ENCODE results near the gene MOB3A.

The MOB3A gene

DNA sequence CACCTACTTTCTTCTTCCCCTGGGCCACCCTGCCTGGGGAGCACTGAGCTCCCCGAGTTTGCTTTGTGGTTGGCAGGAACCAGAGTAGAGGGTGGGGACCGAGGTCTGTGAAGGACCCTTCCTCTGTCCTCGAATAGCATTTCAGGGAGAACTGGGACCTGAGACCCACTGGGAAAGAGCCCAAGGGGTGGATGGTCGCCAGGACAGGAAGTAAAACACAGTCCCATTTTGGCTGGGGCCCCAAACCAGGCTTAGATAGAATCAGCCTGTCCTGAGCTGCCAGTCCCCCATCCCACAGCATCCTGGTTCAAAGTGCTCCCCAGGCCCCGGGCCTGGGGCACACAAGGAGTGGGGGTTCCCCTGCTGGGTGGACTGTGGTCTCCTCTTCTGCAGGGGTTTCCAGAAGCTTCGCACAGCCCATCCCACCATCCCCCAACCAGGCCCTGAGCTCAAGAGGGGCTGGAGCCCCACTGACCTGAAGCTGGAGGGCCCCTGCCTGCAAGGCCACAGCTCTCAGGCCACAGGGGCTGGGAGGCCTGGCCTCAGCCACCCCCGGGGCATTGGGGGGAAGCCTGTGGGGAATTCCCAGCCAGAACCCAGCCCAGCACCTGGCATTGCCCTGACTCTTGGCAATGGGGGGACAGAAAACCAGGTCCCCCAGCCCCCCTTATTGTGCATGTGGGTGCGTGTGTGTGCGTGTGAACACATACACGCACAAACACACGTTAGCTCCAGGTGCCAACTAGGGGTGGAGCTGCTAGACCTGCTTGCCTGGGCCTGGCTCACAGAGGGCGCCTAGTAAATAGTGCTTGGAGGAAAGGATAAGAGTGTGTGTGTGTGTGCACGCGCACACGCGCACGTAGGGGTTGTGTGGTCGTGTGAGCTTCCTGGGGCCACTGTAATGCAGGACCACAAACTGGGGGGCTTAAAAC, 44.1 kb downstream of the MOB3A start:
- Histone ChIP-seq H3K14ac (ENCODE audit: low read length) (peak overlapping the region; percentile 27), H3K79me1 (ENCODE audit: low read depth, low read length) (peaks cover 27% of the 10 kb centered on the region), H2BK120ac (ENCODE audit: low read depth, low read length) (peak overlapping the region; percentile 96), H2AK5ac (ENCODE audit: low read depth, low read length) (peak overlapping the region; percentile 99), H4K8ac (ENCODE audit: low read depth, low read length) (peak overlapping the region; percentile 86), H3K18ac (ENCODE audit: low read length) (peak overlapping the region; percentile 99), H3K9me3 (replicated peaks in 1 of 2; ENCODE audit: control insufficient read depth in 2 of 2, insufficient read depth in 1 of 2, low read depth in 1 of 2, low read length in 2 of 2) (no peaks in the 10 kb centered on the region), H3K27me3 (ENCODE audit: control insufficient read depth in 3 of 3, insufficient read depth in 3 of 3, low read depth in 1 of 3, low read length in 3 of 3) (no peaks in the 10 kb centered on the region), H3K4me2 (ENCODE audit: insufficient read depth, low read length, poor library complexity, severe bottlenecking) (peak overlapping the region; percentile 80), H3K4me1 (ENCODE audit: control insufficient read depth in 2 of 2, insufficient read depth in 1 of 2, low read depth in 1 of 2, low read length in 2 of 2) (peaks cover 26 to 35% of the 10 kb centered on the region in 2 donors), H3K23ac (ENCODE audit: low read depth, low read length, poor library complexity) (peak overlapping the region; percentile 100), H3K27ac (replicated peaks; ENCODE audit: low read length) (no peak overlapping the region), H2BK12ac (ENCODE audit: low read length) (peak overlapping the region; percentile 97), H3K4me3 (ENCODE audit: low read length in 2 of 2) (peak overlapping the region in 1 of 2 donors; percentile 97), H3K4ac (ENCODE audit: low read length) (peak overlapping the region; percentile 85), H2BK5ac (ENCODE audit: low read length) (peak overlapping the region; percentile 96), H2BK15ac (ENCODE audit: low read length) (peak overlapping the region; percentile 89), H2AFZ (ENCODE audit: low read length) (peak overlapping the region; percentile 76), H3K36me3 (replicated peaks in 1 of 2; ENCODE audit: control insufficient read depth in 2 of 2, insufficient read depth in 2 of 2, low read length in 2 of 2) (peaks cover 9 to 16% of the 10 kb centered on the region in 2 donors), H4K91ac (ENCODE audit: low read depth, low read length, poor library complexity) (peak overlapping the region; percentile 92), H3K9ac (ENCODE audit: low read depth, low read length, poor library complexity) (peak overlapping the region; percentile 90)
- WGBS, 2 donors (ENCODE audit: extremely low coverage in 2 of 2, insufficient read length in 2 of 2, insufficient replicate concordance in 1 of 2) = no CpG with 5 or more reads among the region's 18 CpGs
- no peak for DNase-seq (ENCODE audit: low spot score)

DNA sequence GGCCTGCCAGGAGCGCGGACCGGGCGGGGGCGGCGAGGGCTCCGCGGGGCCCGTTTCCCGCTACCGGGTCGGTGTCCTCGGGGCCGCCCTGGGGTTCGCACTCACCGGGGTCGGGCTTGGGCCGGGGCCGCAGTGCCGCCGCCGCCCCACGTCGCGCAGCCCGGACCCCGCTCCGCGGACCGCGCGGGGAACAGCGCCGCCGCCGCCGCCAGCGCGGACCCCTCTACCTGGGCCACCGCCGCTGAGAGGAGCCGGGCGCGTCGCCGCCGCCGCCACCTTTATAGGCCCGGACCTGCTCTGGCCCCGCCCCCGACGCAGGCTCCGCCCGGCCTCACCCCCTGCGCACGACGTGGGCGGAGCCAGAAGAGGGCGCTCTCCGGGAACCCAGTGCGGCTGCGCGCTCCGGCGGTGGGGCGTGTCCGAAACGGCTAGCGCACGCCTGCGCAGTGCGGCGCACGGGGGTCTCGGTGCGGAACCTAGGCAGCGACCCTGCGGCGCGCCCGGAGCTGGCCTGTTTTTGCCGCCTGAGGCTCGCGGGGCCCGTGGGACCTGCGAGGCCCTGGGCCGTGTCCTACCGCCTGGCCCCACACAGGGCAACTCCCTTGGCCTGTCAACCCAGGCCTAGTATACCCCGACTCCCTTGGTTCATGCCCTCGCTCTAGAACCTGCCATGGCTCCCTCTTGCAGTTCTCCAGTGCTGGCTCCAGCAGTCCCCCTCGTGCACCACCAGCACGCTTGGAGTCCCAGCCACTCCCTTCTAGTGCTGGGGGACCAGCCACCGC, 44.9 kb downstream of the MOB3A start, which contains the start of gene MKNK2:
MKNK2 (minus strand) TSS at position 254 of the 782 bp plus-strand sequence. CDS start 393 bp downstream, outside the sequence.
- WGBS, 2 donors (ENCODE audit: extremely low coverage in 2 of 2, insufficient read length in 2 of 2, insufficient replicate concordance in 1 of 2) = no CpG with 5 or more reads among the region's 93 CpGs
- Histone ChIP-seq H3K4me2 (ENCODE audit: insufficient read depth, low read length, poor library complexity, severe bottlenecking) (peak within 1 kb of the TSS; percentile 90), H3K27me3 (ENCODE audit: control insufficient read depth in 3 of 3, insufficient read depth in 3 of 3, low read depth in 1 of 3, low read length in 3 of 3) (no peaks in the 10 kb centered on the region), H3K14ac (ENCODE audit: low read length) (peak within 1 kb of the TSS; percentile 27), H2BK12ac (ENCODE audit: low read length) (peak within 1 kb of the TSS; percentile 97), H4K8ac (ENCODE audit: low read depth, low read length) (peak within 1 kb of the TSS; percentile 86), H2AFZ (ENCODE audit: low read length) (peak within 1 kb of the TSS; percentile 76), H3K79me1 (ENCODE audit: low read depth, low read length) (peaks cover 32% of the 10 kb centered on the region), H3K9ac (ENCODE audit: low read depth, low read length, poor library complexity) (peak within 1 kb of the TSS; percentile 93), H2BK15ac (ENCODE audit: low read length) (peak within 1 kb of the TSS; percentile 98), H3K18ac (ENCODE audit: low read length) (peak within 1 kb of the TSS; percentile 99), H3K27ac (replicated peaks; ENCODE audit: low read length) (peak within 1 kb of the TSS; percentile 30), H2BK5ac (ENCODE audit: low read length) (peak within 1 kb of the TSS; percentile 96), H3K4ac (ENCODE audit: low read length) (peak within 1 kb of the TSS; percentile 85), H2BK120ac (ENCODE audit: low read depth, low read length) (peak within 1 kb of the TSS; percentile 96), H3K4me3 (ENCODE audit: low read length in 2 of 2) (peak within 1 kb of the TSS; percentile 97 to 98), H3K4me1 (ENCODE audit: control insufficient read depth in 2 of 2, insufficient read depth in 1 of 2, low read depth in 1 of 2, low read length in 2 of 2) (peaks cover 23 to 29% of the 10 kb centered on the region in 2 donors), H3K36me3 (replicated peaks in 1 of 2; ENCODE audit: control insufficient read depth in 2 of 2, insufficient read depth in 2 of 2, low read length in 2 of 2) (peaks cover 15 to 24% of the 10 kb centered on the region in 2 donors), H4K91ac (ENCODE audit: low read depth, low read length, poor library complexity) (no peak within 1 kb of the TSS), H3K23ac (ENCODE audit: low read depth, low read length, poor library complexity) (peak within 1 kb of the TSS; percentile 100), H3K9me3 (replicated peaks in 1 of 2; ENCODE audit: control insufficient read depth in 2 of 2, insufficient read depth in 1 of 2, low read depth in 1 of 2, low read length in 2 of 2) (no peaks in the 10 kb centered on the region), H2AK5ac (ENCODE audit: low read depth, low read length) (peak within 1 kb of the TSS; percentile 99)
- peak; percentile 96 for DNase-seq (ENCODE audit: low spot score)

DNA sequence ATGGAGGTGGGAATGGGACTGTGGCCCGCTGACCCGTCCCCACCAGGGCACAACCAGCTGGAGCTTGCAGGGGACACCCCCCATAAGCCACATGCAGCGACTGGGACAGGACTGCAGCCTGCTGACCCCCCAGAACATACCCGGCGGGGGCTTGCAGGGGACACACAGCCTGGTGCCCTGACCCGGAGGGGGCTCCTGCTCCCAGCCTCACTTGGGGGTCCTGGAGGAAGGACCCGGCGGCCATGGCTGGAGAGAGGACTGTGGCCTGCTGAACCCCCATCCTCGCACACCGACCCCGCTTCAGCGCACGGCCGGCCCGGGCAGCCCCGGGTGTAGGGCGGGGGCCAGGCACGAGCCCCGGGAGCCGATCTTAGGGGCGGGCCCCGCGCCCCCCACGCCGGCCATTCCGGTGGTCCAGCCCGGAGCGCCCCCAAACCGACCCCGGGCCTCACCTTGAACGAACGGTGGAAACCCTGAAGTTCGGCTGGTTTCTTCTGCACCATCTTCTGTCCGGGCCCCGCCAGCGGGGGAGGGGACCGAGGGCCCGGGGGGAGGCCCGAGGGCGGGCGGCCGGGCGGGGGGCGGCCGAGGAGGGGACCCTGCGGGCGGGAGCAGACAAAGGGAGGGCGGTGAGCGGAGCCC, 45.7 kb downstream of the MOB3A start:
- no peak overlapping the region for H4K8ac ChIP-seq (ENCODE audit: low read depth, low read length)
- no peak overlapping the region for H2BK12ac ChIP-seq (ENCODE audit: low read length)
- peaks cover 38% of the 10 kb centered on the region for H3K79me1 ChIP-seq (ENCODE audit: low read depth, low read length)
- H3K36me3 ChIP-seq (replicated peaks in 1 of 2; ENCODE audit: control insufficient read depth in 2 of 2, insufficient read depth in 2 of 2, low read length in 2 of 2) = peaks cover 20 to 32% of the 10 kb centered on the region in 2 donors
- H2BK120ac ChIP-seq (ENCODE audit: low read depth, low read length) = no peak overlapping the region
- peak overlapping the region; percentile 93 for H3K9ac ChIP-seq (ENCODE audit: low read depth, low read length, poor library complexity)
- peak overlapping the region; percentile 100 for H3K23ac ChIP-seq (ENCODE audit: low read depth, low read length, poor library complexity)
- no peak overlapping the region for H4K91ac ChIP-seq (ENCODE audit: low read depth, low read length, poor library complexity)
- H3K27me3 ChIP-seq (ENCODE audit: control insufficient read depth in 3 of 3, insufficient read depth in 3 of 3, low read depth in 1 of 3, low read length in 3 of 3) = no peaks in the 10 kb centered on the region
- H3K9me3 ChIP-seq (replicated peaks in 1 of 2; ENCODE audit: control insufficient read depth in 2 of 2, insufficient read depth in 1 of 2, low read depth in 1 of 2, low read length in 2 of 2) = no peaks in the 10 kb centered on the region
- DNase-seq (ENCODE audit: low spot score) = no peak
- peak overlapping the region; percentile 90 for H2AK5ac ChIP-seq (ENCODE audit: low read depth, low read length)
- no peak overlapping the region for H3K4ac ChIP-seq (ENCODE audit: low read length)
- H3K18ac ChIP-seq (ENCODE audit: low read length) = peak overlapping the region; percentile 89
- peak overlapping the region; percentile 53 for H2BK5ac ChIP-seq (ENCODE audit: low read length)
- peak overlapping the region; percentile 22 for H2AFZ ChIP-seq (ENCODE audit: low read length)
- no CpG with 5 or more reads among the region's 49 CpGs for WGBS, 2 donors (ENCODE audit: extremely low coverage in 2 of 2, insufficient read length in 2 of 2, insufficient replicate concordance in 1 of 2)
- H3K14ac ChIP-seq (ENCODE audit: low read length) = peak overlapping the region; percentile 0
- H3K27ac ChIP-seq (replicated peaks; ENCODE audit: low read length) = no peak overlapping the region
- H3K4me3 ChIP-seq (ENCODE audit: low read length in 2 of 2) = peak overlapping the region; percentile 97 to 98
- peak overlapping the region; percentile 75 for H2BK15ac ChIP-seq (ENCODE audit: low read length)
- H3K4me2 ChIP-seq (ENCODE audit: insufficient read depth, low read length, poor library complexity, severe bottlenecking) = peak overlapping the region; percentile 90
- H3K4me1 ChIP-seq (ENCODE audit: control insufficient read depth in 2 of 2, insufficient read depth in 1 of 2, low read depth in 1 of 2, low read length in 2 of 2) = peaks cover 18 to 22% of the 10 kb centered on the region in 2 donors

All from neuronal stem cell (in vitro differentiated cells).